Activated CD4-positive, alpha-beta T cell treated with anti-CD3 and anti-CD28 coated beads for 36 hours (primary cell): ENCODE results near the gene FITM2. TPM values are rescaled to one million over a fixed set of nuclear protein-coding genes. Genes with fewer than 3 reads are reported as not detected.
"Not testable (repeated sequence)": the region's sequence is repeated elsewhere in the genome, so short reads cannot be mapped to it uniquely, and the experiment has no call there.

Experiments used
- ATAC-seq: fragments of 200-7000 bp; cut with Tn5 transposase; one replicate; pipeline ENCODE4 v1.10.0; 2021; ENCODE audit warnings: mild to moderate bottlenecking, moderate library complexity
- CTCF ChIA-PET: fragments of 350-600 bp; sonication (Branson Sonifier 250); formaldehyde crosslinking; loops from one replicate; lab custom pipeline; 2021; ENCODE audit warnings: antibody characterized with exemption; lab: Charles Lee
- POLR2A ChIA-PET: fragments of 350-600 bp; sonication (Branson Sonifier 250); formaldehyde crosslinking; loops from one replicate; lab custom pipeline; 2021; ENCODE audit warnings: antibody characterized with exemption, inconsistent platforms; lab: Charles Lee
- DNase-seq: peaks from one replicate; pipeline ENCODE4 v3.0.0-alpha.2; 2020
- H3K27ac Mint-ChIP-seq: one replicate; pipeline ENCODE4 v1.8.0; 2021; ENCODE audit warnings: mixed read lengths
- H3K27me3 Mint-ChIP-seq: one replicate; pipeline ENCODE4 v1.8.0; 2021; ENCODE audit warnings: mixed read lengths
- H3K36me3 Mint-ChIP-seq: one replicate; pipeline ENCODE4 v1.8.0; 2021; ENCODE audit warnings: low read depth, mixed read lengths
- H3K4me1 Mint-ChIP-seq: one replicate; pipeline ENCODE4 v1.8.0; 2021; ENCODE audit warnings: mixed read lengths
- H3K4me3 Mint-ChIP-seq: one replicate; pipeline ENCODE4 v1.8.0; 2021; ENCODE audit warnings: mild to moderate bottlenecking, moderate library complexity, mixed read lengths
- H3K9me3 Mint-ChIP-seq: one replicate; pipeline ENCODE4 v1.8.0; 2021; ENCODE audit warnings: low read depth, mixed read lengths
- intact Hi-C, 2 experiments: fragments of 100-400 bp; cut with DNase I in 1 of 2; cut with micrococcal nuclease in 1 of 2; formaldehyde crosslinking; loops; one replicate each; pipeline versions ENCODE4 v1.14.2 to v1.15.1; 2022 to 2024; cut with DNase I, micrococcal nuclease
- total RNA-seq, 2 experiments: library from RNA; stranded (reverse); gene quantifications; one replicate each; pipeline ENCODE4 v1.2.3, GENCODE V29; 2021

The FITM2 gene
- total RNA-seq, 2 experiments from 2014 or later: 2.1 to 2.2 TPM

- no peaks in the 10 kb centered on the region for H3K9me3 Mint-ChIP-seq
- peaks cover 2% of the 10 kb centered on the region for H3K36me3 Mint-ChIP-seq
- CTCF ChIA-PET: interaction anchor here (0.5 to 3.7 kb wide), 3 partner anchors 9 to 86 kb away, joined by 3 to 19 read pairs (median 3); partner anchors contain the start of gene FITM2
- no peak overlapping the region for H3K4me3 Mint-ChIP-seq
- DNase-seq (no peak), ATAC-seq (no peak)
- no peaks in the 10 kb centered on the region for H3K27me3 Mint-ChIP-seq
- H3K27ac Mint-ChIP-seq: no peak overlapping the region
- POLR2A ChIA-PET: no interaction called here
- intact Hi-C loops: no loop called here
- H3K4me1 Mint-ChIP-seq: peaks cover 5% of the 10 kb centered on the region
These were observed 8.9 kb downstream of the FITM2 start for GRCh38 chr20:44302026-44302669.

GRCh38 chr20:44301285-44301684 lies 9.7 kb downstream of the FITM2 start:
- POLR2A ChIA-PET: no interaction called here
- ATAC-seq (no peak), DNase-seq (no peak)
- H3K4me3 Mint-ChIP-seq: no peak overlapping the region
- intact Hi-C loops: no loop called here
- peaks cover 2% of the 10 kb centered on the region for H3K36me3 Mint-ChIP-seq
- no peak overlapping the region for H3K27ac Mint-ChIP-seq
- peaks cover 5% of the 10 kb centered on the region for H3K4me1 Mint-ChIP-seq
- H3K27me3 Mint-ChIP-seq: no peaks in the 10 kb centered on the region
- CTCF ChIA-PET: interaction anchor here (3.7 kb wide), 1 partner anchor 9 kb away, joined by 19 read pairs; the partner anchor contains the start of gene FITM2
- H3K9me3 Mint-ChIP-seq: no peaks in the 10 kb centered on the region

DNA sequence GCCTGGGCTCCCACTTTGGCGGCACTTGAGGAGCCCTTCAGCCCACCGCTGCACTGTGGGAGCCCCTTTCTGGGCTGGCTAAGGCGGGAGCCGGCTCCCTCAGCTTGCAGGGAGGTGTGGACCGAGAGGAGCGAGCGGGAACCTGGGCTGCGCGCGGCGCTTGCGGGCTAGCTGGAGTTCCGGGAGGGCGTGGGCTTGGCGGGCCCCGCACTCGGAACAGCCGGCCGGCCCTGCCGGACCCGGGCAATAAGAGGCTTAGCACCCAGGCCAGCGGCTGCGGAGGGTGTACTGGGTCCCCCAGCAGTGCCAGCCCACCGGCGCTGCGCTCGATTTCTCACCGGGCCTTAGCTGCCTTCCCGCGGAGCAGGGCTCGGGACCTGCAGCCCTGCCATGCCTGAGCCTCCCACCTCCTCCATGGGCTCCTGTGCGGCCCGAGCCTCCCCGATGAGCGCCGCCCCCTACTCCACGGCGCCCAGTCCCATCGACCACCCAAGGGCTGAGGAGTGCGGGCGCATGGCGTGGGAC lies 11.9 kb downstream of the FITM2 start:
- H3K4me1 Mint-ChIP-seq, H3K4me3 Mint-ChIP-seq, intact Hi-C loops, POLR2A ChIA-PET, H3K9me3 Mint-ChIP-seq, DNase-seq, H3K27ac Mint-ChIP-seq, H3K27me3 Mint-ChIP-seq, H3K36me3 Mint-ChIP-seq, ATAC-seq: not testable (repeated sequence)
- CTCF ChIA-PET: interaction anchor here (1.3 to 3.7 kb wide), 3 partner anchors 12 to 84 kb away, joined by 4 to 19 read pairs (median 5); partner anchors contain the start of gene FITM2

DNA sequence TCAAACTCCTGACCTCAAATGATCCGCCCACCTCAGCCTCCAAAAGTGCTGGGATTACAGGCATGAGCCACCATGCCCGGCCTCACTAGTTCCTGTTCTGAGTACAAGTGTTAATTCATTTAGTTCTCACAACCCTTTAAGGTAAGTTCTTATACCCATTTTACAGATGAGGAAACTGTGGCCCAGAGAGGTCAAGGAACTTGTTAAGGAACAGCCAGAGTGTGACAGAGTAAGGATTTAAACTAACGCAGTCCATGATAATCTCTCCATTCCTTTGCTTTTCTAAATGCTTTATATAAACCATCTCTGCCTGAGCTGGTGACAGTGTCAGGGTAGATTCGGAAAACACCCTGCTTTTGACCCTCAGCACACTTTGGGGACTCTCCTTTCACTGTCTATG lies 13.3 kb downstream of the FITM2 start:
- POLR2A ChIA-PET: no interaction called here
- DNase-seq (no peak), ATAC-seq (no peak)
- Mint-ChIP-seq H3K4me3 (no peak overlapping the region), H3K27ac (no peak overlapping the region), H3K27me3 (no peaks in the 10 kb centered on the region), H3K4me1 (peaks cover 2% of the 10 kb centered on the region), H3K9me3 (no peaks in the 10 kb centered on the region), H3K36me3 (peaks cover 5% of the 10 kb centered on the region)
- intact Hi-C loops: no loop called here
- CTCF ChIA-PET: interaction anchor here (0.7 kb wide), 1 partner anchor 81 kb away, joined by 4 read pairs; no protein-coding TSS in a partner anchor

- no peak overlapping the region for H3K27ac Mint-ChIP-seq
- ATAC-seq (no peak), DNase-seq (no peak)
- peaks cover 5% of the 10 kb centered on the region for H3K36me3 Mint-ChIP-seq
- intact Hi-C loops: no loop called here
- CTCF ChIA-PET: interaction anchor here (1.1 to 1.8 kb wide), 2 partner anchors 26 to 78 kb away, joined by 3 to 7 read pairs; no protein-coding TSS in a partner anchor
- H3K9me3 Mint-ChIP-seq: no peaks in the 10 kb centered on the region
- H3K4me1 Mint-ChIP-seq: peaks cover 2% of the 10 kb centered on the region
- no peaks in the 10 kb centered on the region for H3K27me3 Mint-ChIP-seq
- no peak overlapping the region for H3K4me3 Mint-ChIP-seq
- POLR2A ChIA-PET: no interaction called here
These were observed 15.0 kb downstream of the FITM2 start for GRCh38 chr20:44296011-44296410.

GRCh38 chr20:44291754-44292153 lies 19.2 kb downstream of the FITM2 start:
- H3K27ac Mint-ChIP-seq: no peak overlapping the region
- POLR2A ChIA-PET: no interaction called here
- no peak overlapping the region for H3K4me3 Mint-ChIP-seq
- no peaks in the 10 kb centered on the region for H3K27me3 Mint-ChIP-seq
- ATAC-seq: no peak
- intact Hi-C loops: no loop called here
- no peak for DNase-seq
- CTCF ChIA-PET: interaction anchor here (1.0 to 1.8 kb wide), 2 partner anchors 19 to 76 kb away, joined by 3 to 4 read pairs; partner anchors contain the start of gene FITM2
- H3K36me3 Mint-ChIP-seq: peaks cover 14% of the 10 kb centered on the region
- H3K4me1 Mint-ChIP-seq: peaks cover 2% of the 10 kb centered on the region
- no peaks in the 10 kb centered on the region for H3K9me3 Mint-ChIP-seq

DNA sequence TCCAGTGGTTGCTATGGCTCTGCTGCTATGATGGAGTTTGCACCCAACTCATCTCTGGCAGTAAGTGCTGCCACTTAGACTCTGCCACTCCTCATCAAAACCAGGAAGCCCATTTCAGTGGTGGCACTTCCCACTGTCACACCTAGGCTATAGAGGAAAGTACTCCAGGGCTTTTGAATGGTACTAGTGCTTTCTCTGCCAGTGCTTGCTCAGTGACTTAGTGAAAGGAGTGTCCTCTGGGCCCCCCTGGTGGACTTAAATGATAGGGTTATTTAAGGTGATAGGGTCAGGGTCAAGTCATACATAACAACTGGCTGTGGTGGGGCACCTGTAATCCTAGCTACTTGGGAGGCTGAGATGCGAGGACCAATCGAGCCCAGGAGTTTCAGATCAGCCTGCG lies 22.8 kb downstream of the FITM2 start:
- ChIA-PET CTCF (no interaction called here), POLR2A (no interaction called here)
- H3K4me1 Mint-ChIP-seq: peaks cover 2% of the 10 kb centered on the region

GRCh38 chr20:44287272-44288097 lies 23.5 kb downstream of the FITM2 start:
- ChIA-PET POLR2A (no interaction called here), CTCF (interaction anchor here (1.0 kb wide), 1 partner anchor 71 kb away, joined by 3 read pairs; no protein-coding TSS in a partner anchor)
- no peak overlapping the region for H3K4me3 Mint-ChIP-seq
- H3K27ac Mint-ChIP-seq: no peak overlapping the region
- no peaks in the 10 kb centered on the region for H3K27me3 Mint-ChIP-seq
- peaks cover 11% of the 10 kb centered on the region for H3K36me3 Mint-ChIP-seq
- no peak for ATAC-seq
- H3K9me3 Mint-ChIP-seq: no peaks in the 10 kb centered on the region
- DNase-seq: no peak
- intact Hi-C loops: no loop called here
- peaks cover 2% of the 10 kb centered on the region for H3K4me1 Mint-ChIP-seq

More for the DNA sequence above, 22.8 kb downstream of the FITM2 start:
- DNase-seq (peak; percentile 10), ATAC-seq (no peak)
- H3K9me3 Mint-ChIP-seq: no peaks in the 10 kb centered on the region
- peaks cover 11% of the 10 kb centered on the region for H3K36me3 Mint-ChIP-seq
- no peaks in the 10 kb centered on the region for H3K27me3 Mint-ChIP-seq
- intact Hi-C loops: no loop called here
- no peak overlapping the region for H3K4me3 Mint-ChIP-seq
- H3K27ac Mint-ChIP-seq: no peak overlapping the region

GRCh38 chr20:44284032-44284431 lies 27.0 kb downstream of the FITM2 start:
- Mint-ChIP-seq H3K4me3 (no peak overlapping the region), H3K36me3 (peaks cover 8% of the 10 kb centered on the region), H3K27me3 (no peaks in the 10 kb centered on the region), H3K27ac (no peak overlapping the region), H3K9me3 (no peaks in the 10 kb centered on the region), H3K4me1 (peaks cover 2% of the 10 kb centered on the region)
- DNase-seq: no peak
- POLR2A ChIA-PET: no interaction called here
- CTCF ChIA-PET: interaction anchor here (0.7 to 1.0 kb wide), 2 partner anchors 12 to 397 kb away, joined by 3 read pairs; no protein-coding TSS in a partner anchor
- no peak for ATAC-seq
- intact Hi-C loops: no loop called here

GRCh38 chr20:44282192-44282591 lies 28.8 kb downstream of the FITM2 start:
- H3K9me3 Mint-ChIP-seq: no peaks in the 10 kb centered on the region
- no peak for ATAC-seq
- no peaks in the 10 kb centered on the region for H3K4me1 Mint-ChIP-seq
- no peak overlapping the region for H3K27ac Mint-ChIP-seq
- CTCF ChIA-PET: interaction anchor here (0.6 to 0.8 kb wide), 4 partner anchors 9 to 65 kb away, joined by 3 to 5 read pairs (median 3); no protein-coding TSS in a partner anchor
- no peak overlapping the region for H3K4me3 Mint-ChIP-seq
- intact Hi-C loops: no loop called here
- H3K36me3 Mint-ChIP-seq: no peaks in the 10 kb centered on the region
- H3K27me3 Mint-ChIP-seq: no peaks in the 10 kb centered on the region
- POLR2A ChIA-PET: no interaction called here
- DNase-seq: no peak

DNA sequence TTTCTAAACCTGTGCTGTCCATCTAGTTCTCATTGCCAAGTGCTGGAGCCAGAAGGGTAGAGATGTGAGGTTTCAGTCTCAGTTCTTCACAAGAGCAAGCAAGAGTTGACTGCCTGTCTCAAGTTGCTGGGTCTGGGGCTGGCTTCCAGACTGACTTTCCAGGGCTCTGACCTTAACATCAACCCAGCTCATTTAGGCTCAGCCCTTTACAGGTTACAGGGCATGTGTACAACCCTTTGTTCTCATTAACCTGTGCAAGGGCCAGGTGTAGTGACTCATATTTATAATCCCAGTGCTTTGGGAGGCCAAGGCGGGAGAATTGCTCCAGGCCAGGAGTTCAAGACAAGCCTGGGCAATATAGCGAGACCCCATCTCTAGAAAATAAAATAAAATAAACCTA lies 30.6 kb downstream of the FITM2 start:
- CTCF ChIA-PET: interaction anchor here (0.5 kb wide), 1 partner anchor 31 kb away, joined by 3 read pairs; no protein-coding TSS in a partner anchor
- no peak overlapping the region for H3K27ac Mint-ChIP-seq
- DNase-seq: no peak

More for the DNA sequence above, 30.6 kb downstream of the FITM2 start:
- ATAC-seq: no peak
- no peaks in the 10 kb centered on the region for H3K27me3 Mint-ChIP-seq
- H3K36me3 Mint-ChIP-seq: no peaks in the 10 kb centered on the region
- H3K9me3 Mint-ChIP-seq: no peaks in the 10 kb centered on the region
- H3K4me3 Mint-ChIP-seq: no peak overlapping the region
- no peaks in the 10 kb centered on the region for H3K4me1 Mint-ChIP-seq
- POLR2A ChIA-PET: no interaction called here
- intact Hi-C loops: no loop called here
